Fibroblast of mammary gland (primary cell): ENCODE results near the gene TBC1D22A.

ENCODE experiments used
- DNase-seq: peaks from one replicate; pipeline ENCODE4 v3.0.0-alpha.2; 2010; ENCODE audit warnings: low read depth
- H3K4me3 ChIP-seq: 2 replicates; pipeline ENCODE4 v1.5.1; 2011; ENCODE audit warnings: low read depth, mild to moderate bottlenecking, low read length, moderate library complexity; ENCODE audit not compliant: control insufficient read depth
- TF ChIP-seq, protein P1 (sequence below): conservative IDR thresholded peaks from 2 replicates; pipeline ENCODE4 v1.5.1; 2011; ENCODE audit warnings: low read depth, low read length, inconsistent platforms; ENCODE audit not compliant: control insufficient read depth, insufficient read depth

The TBC1D22A gene

DNA sequence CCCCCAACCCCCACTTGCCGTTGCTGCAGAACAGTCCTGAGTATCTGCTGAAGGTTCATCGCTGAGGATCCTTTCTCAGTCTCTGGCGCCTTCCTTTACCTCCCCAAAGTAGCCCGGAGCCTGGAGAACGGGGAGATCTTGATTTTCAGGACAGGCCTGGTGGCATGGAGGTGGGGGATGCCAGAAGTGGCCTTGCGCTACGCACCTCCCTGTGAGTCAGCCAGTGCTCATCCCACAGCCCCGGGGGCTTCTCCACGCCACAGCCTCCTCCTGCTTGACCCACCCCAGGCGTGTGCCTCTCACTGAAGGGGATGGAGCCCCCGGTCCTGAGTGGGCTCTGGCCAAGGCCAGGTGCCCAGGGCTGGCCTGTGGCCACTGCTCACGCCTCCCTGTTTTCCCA is 339.6 kb downstream of the TBC1D22A start:
- TF ChIP-seq, protein P1, sequence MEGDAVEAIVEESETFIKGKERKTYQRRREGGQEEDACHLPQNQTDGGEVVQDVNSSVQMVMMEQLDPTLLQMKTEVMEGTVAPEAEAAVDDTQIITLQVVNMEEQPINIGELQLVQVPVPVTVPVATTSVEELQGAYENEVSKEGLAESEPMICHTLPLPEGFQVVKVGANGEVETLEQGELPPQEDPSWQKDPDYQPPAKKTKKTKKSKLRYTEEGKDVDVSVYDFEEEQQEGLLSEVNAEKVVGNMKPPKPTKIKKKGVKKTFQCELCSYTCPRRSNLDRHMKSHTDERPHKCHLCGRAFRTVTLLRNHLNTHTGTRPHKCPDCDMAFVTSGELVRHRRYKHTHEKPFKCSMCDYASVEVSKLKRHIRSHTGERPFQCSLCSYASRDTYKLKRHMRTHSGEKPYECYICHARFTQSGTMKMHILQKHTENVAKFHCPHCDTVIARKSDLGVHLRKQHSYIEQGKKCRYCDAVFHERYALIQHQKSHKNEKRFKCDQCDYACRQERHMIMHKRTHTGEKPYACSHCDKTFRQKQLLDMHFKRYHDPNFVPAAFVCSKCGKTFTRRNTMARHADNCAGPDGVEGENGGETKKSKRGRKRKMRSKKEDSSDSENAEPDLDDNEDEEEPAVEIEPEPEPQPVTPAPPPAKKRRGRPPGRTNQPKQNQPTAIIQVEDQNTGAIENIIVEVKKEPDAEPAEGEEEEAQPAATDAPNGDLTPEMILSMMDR: no peak
- no peak for DNase-seq
- no peak overlapping the region for H3K4me3 ChIP-seq

GRCh38 chr22:47102648-47103047 is 340.2 kb downstream of the TBC1D22A start:
- no peak overlapping the region for H3K4me3 ChIP-seq
- DNase-seq: no peak
- TF ChIP-seq, protein P1: no peak

DNA sequence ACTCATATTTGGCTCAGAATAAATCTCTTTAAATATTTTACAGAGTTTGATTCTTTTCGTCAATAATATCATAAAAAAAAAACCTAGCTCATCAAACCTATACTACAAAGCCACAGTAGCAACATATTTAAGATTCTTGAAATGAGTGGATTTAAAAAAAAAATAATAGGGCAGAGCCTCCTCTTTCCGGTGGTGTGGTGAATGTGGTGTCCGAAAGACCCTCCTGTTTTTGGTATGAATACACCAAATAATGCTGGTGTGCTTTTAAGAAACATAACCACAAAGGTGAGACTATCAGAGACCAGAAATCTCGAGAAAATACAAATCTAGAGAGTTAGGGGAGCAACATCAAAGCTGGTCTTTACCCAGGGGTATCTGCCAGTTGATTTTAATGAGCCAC is 342.6 kb downstream of the TBC1D22A start:
- H3K4me3 ChIP-seq: no peak overlapping the region
- TF ChIP-seq, protein P1: no peak
- DNase-seq: no peak

GRCh38 chr22:47106806-47107205 is 344.4 kb downstream of the TBC1D22A start:
- no peak for DNase-seq
- TF ChIP-seq, protein P1: no peak

GRCh38 chr22:47107431-47107830 is 345.0 kb downstream of the TBC1D22A start:
- peak; percentile 80 for DNase-seq
- TF ChIP-seq, protein P1: no peak
- H3K4me3 ChIP-seq: no peak overlapping the region

More at GRCh38 chr22:47106806-47107205, 344.4 kb downstream of the TBC1D22A start:
- H3K4me3 ChIP-seq: no peak overlapping the region

GRCh38 chr22:47110817-47111443 is 348.5 kb downstream of the TBC1D22A start:
- H3K4me3 ChIP-seq: no peak overlapping the region
- TF ChIP-seq, protein P1: no peak
- DNase-seq: peak; percentile 40
